ENCODE data around the gene BMPR1A. TPM values are rescaled to one million over a fixed set of nuclear protein-coding genes. Genes with fewer than 3 reads are reported as not detected.

Gene BMPR1A
- total and polyA plus RNA-seq, 10 of the 15 experiments (the other 5 are each of a cell fraction or from before 2014, with no cell fraction given), result 2.3 to 22.7 (median 13.1) TPM

DNA sequence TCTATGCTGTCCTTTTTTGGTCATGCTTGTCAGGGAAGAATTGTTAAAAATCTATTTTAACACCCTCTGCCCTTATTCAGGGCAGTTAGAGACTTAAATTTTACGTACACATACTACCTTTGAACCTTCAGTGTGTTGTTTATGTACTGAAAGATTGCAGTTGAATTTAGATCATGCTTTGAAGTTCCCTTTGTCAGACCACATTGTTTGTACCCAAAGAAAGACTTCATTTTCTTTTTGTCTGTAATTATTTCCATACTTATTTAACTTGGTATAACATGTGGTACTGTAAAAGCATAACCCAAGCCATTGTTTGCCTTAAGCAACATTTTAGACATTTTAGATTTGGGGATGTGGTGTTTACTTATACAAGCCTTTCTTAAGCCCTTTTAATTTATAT is 104.9 kb downstream of the BMPR1A start:
- 100% methylated on average over 1 of the region's 1 CpG for WGBS (ENCODE audit: insufficient coverage, insufficient replicate concordance, low lambda C conversion rate, missing lambda C conversion rate)
- Histone ChIP-seq H2AFZ (ENCODE audit: control insufficient read depth, low read depth, low read length) (no peak overlapping the region), H3K4me1 (ENCODE audit: control insufficient read depth, insufficient read depth, low read length) (no peaks in the 10 kb centered on the region), H3K36me3 (ENCODE audit: control insufficient read depth in 2 of 2, insufficient read depth in 2 of 2, low read length in 1 of 2) (no peaks in the 10 kb centered on the region), H3K9me3 (replicated peaks; ENCODE audit: control insufficient read depth, insufficient read depth, low read length) (no peaks in the 10 kb centered on the region), H3K27me3 (replicated peaks in 1 of 2; ENCODE audit: control insufficient read depth in 2 of 2, insufficient read depth in 2 of 2, low read length in 1 of 2) (no peaks in the 10 kb centered on the region), H3K4me2 (ENCODE audit: control insufficient read depth, insufficient read depth) (no peak overlapping the region), H3K79me2 (ENCODE audit: control insufficient read depth, insufficient read depth, low read length) (no peaks in the 10 kb centered on the region), H3K27ac (ENCODE audit: control insufficient read depth, insufficient read depth) (no peak overlapping the region), H4K20me1 (ENCODE audit: control insufficient read depth, insufficient read depth) (no peaks in the 10 kb centered on the region), H3K9ac (ENCODE audit: control insufficient read depth, insufficient read depth, low read length) (no peak overlapping the region), H3K4me3 (no peak overlapping the region)
- TF ChIP-seq POLR2AphosphoS2 (IDR thresholded peaks at IDR 0.05; ENCODE audit: low read depth, low read length), result no peak
- no peak for TF ChIP-seq RUNX3 (IDR thresholded peaks at IDR 0.05; ENCODE audit: low read length)
- TF ChIP-seq SMC3 (IDR thresholded peaks at IDR 0.05; ENCODE audit: borderline replicate concordance, low read length), result no peak
- no peak for TF ChIP-seq BRCA1 (IDR thresholded peaks at IDR 0.05; ENCODE audit: low read depth, low read length)
- TF ChIP-seq, protein P1, sequence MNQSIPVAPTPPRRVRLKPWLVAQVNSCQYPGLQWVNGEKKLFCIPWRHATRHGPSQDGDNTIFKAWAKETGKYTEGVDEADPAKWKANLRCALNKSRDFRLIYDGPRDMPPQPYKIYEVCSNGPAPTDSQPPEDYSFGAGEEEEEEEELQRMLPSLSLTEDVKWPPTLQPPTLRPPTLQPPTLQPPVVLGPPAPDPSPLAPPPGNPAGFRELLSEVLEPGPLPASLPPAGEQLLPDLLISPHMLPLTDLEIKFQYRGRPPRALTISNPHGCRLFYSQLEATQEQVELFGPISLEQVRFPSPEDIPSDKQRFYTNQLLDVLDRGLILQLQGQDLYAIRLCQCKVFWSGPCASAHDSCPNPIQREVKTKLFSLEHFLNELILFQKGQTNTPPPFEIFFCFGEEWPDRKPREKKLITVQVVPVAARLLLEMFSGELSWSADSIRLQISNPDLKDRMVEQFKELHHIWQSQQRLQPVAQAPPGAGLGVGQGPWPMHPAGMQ (IDR thresholded peaks at IDR 0.05; ENCODE audit: borderline replicate concordance), result no peak
- DNase-seq (ENCODE audit: low read depth, low spot score) (no peak), FAIRE-seq (no peak), ATAC-seq (no peak)
- POLR2A ChIA-PET, result no interaction called here
- intact Hi-C loops (cut with micrococcal nuclease; ENCODE audit: unreplicated experiment), result no loop called here
- in situ Hi-C loops (cut with MboI), result no loop called here
- no TSS peak for BruUV-seq (replicated peaks)
- SMC1A ChIA-PET (ENCODE audit: uncharacterized antibody, unreplicated experiment), result no interaction called here
- CTCF ChIA-PET, result no interaction called here
- RAD21 ChIA-PET (ENCODE audit: unreplicated experiment), result no interaction called here

DNA sequence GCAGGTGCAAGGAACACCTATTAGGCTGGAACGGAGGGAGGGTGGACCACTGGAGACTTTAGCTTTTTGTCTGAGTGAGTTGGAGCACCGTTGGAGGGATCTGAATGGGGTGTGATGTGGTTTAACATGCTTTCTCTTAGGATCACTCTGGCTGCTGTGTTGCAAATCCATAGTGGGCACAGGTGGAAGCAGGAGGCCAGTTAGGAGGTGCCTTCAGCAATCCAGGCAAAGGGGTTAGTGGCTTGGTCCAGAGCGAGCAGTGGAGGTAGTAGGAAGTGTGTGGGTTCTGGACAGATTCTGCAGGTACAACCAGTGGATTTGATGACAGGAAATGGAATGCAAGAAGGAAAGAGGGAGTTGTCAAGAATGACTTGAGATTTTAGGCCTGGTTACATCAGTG is 106.0 kb downstream of the BMPR1A start:
- ATAC-seq (no peak), FAIRE-seq (no peak), DNase-seq (ENCODE audit: low read depth, low spot score) (no peak)
- SMC1A ChIA-PET (ENCODE audit: uncharacterized antibody, unreplicated experiment), result no interaction called here
- H3K4me2 ChIP-seq (ENCODE audit: control insufficient read depth, insufficient read depth), result no peak overlapping the region
- POLR2A ChIA-PET, result interaction anchor here (1.0 kb wide), 1 partner anchor 26 kb away, joined by 3 read pairs; no protein-coding TSS in a partner anchor
- H3K36me3 ChIP-seq (ENCODE audit: control insufficient read depth in 2 of 2, insufficient read depth in 2 of 2, low read length in 1 of 2), result no peaks in the 10 kb centered on the region
- no TSS peak for BruUV-seq (replicated peaks)
- no peaks in the 10 kb centered on the region for H3K27me3 ChIP-seq (replicated peaks in 1 of 2; ENCODE audit: control insufficient read depth in 2 of 2, insufficient read depth in 2 of 2, low read length in 1 of 2)
- CTCF ChIA-PET, result no interaction called here
- H4K20me1 ChIP-seq (ENCODE audit: control insufficient read depth, insufficient read depth), result no peaks in the 10 kb centered on the region
- no peaks in the 10 kb centered on the region for H3K9me3 ChIP-seq (replicated peaks; ENCODE audit: control insufficient read depth, insufficient read depth, low read length)
- no peak overlapping the region for H3K9ac ChIP-seq (ENCODE audit: control insufficient read depth, insufficient read depth, low read length)
- no peaks in the 10 kb centered on the region for H3K79me2 ChIP-seq (ENCODE audit: control insufficient read depth, insufficient read depth, low read length)
- WGBS (ENCODE audit: insufficient coverage, insufficient replicate concordance, low lambda C conversion rate, missing lambda C conversion rate), result 61% methylated on average over 3 of the region's 3 CpGs
- no peaks in the 10 kb centered on the region for H3K4me1 ChIP-seq (ENCODE audit: control insufficient read depth, insufficient read depth, low read length)
- intact Hi-C loops (cut with micrococcal nuclease; ENCODE audit: unreplicated experiment) (no loop called here), in situ Hi-C loops (cut with MboI) (no loop called here)
- RAD21 ChIA-PET (ENCODE audit: unreplicated experiment), result no interaction called here
- no peak overlapping the region for H3K4me3 ChIP-seq
- no peak overlapping the region for H2AFZ ChIP-seq (ENCODE audit: control insufficient read depth, low read depth, low read length)
- H3K27ac ChIP-seq (ENCODE audit: control insufficient read depth, insufficient read depth), result no peak overlapping the region
- TF ChIP-seq, protein P2, sequence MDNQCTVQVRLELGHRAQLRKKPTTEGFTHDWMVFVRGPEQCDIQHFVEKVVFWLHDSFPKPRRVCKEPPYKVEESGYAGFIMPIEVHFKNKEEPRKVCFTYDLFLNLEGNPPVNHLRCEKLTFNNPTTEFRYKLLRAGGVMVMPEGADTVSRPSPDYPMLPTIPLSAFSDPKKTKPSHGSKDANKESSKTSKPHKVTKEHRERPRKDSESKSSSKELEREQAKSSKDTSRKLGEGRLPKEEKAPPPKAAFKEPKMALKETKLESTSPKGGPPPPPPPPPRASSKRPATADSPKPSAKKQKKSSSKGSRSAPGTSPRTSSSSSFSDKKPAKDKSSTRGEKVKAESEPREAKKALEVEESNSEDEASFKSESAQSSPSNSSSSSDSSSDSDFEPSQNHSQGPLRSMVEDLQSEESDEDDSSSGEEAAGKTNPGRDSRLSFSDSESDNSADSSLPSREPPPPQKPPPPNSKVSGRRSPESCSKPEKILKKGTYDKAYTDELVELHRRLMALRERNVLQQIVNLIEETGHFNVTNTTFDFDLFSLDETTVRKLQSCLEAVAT (IDR thresholded peaks at IDR 0.05), result no peak
- TF ChIP-seq, protein P3, sequence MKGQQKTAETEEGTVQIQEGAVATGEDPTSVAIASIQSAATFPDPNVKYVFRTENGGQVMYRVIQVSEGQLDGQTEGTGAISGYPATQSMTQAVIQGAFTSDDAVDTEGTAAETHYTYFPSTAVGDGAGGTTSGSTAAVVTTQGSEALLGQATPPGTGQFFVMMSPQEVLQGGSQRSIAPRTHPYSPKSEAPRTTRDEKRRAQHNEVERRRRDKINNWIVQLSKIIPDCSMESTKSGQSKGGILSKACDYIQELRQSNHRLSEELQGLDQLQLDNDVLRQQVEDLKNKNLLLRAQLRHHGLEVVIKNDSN (IDR thresholded peaks at IDR 0.05; ENCODE audit: borderline replicate concordance, extremely low read length, insufficient read depth, low read depth, low read length), result no peak
- TF ChIP-seq HDAC2 (IDR thresholded peaks at IDR 0.05), result no peak
- no peak for TF ChIP-seq ZBED1 (IDR thresholded peaks at IDR 0.05; ENCODE audit: borderline replicate concordance)
- TF ChIP-seq, protein P4, sequence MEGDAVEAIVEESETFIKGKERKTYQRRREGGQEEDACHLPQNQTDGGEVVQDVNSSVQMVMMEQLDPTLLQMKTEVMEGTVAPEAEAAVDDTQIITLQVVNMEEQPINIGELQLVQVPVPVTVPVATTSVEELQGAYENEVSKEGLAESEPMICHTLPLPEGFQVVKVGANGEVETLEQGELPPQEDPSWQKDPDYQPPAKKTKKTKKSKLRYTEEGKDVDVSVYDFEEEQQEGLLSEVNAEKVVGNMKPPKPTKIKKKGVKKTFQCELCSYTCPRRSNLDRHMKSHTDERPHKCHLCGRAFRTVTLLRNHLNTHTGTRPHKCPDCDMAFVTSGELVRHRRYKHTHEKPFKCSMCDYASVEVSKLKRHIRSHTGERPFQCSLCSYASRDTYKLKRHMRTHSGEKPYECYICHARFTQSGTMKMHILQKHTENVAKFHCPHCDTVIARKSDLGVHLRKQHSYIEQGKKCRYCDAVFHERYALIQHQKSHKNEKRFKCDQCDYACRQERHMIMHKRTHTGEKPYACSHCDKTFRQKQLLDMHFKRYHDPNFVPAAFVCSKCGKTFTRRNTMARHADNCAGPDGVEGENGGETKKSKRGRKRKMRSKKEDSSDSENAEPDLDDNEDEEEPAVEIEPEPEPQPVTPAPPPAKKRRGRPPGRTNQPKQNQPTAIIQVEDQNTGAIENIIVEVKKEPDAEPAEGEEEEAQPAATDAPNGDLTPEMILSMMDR (IDR thresholded peaks at IDR 0.05 in 2 of 3, conservative IDR thresholded peaks at IDR 0.05 in 1 of 3; ENCODE audit: control insufficient read depth in 2 of 3, extremely low read depth in 1 of 3, insufficient read depth in 1 of 3, low read depth in 3 of 3, low read length in 3 of 3), result no peak

Data from GM12878 (cell line).